ENCODE results near the gene RBM5. TPM values are rescaled to one million over a fixed set of nuclear protein-coding genes. Genes with fewer than 3 reads are reported as not detected.
"Not testable (repeated sequence)": the region's sequence is repeated elsewhere in the genome, so short reads cannot be mapped to it uniquely, and the experiment has no call there.

The RBM5 gene
- total RNA-seq (2014; rRNA removed; shearing (Covaris generic); ENCODE audit: low replicate concordance): 42.3 and 44.1 TPM in 2 replicates

GRCh38 chr3:50088725-50089608 lies at the start of gene RBM5:
TSS of gene RBM5 (plus strand) at chr3:50088919. CDS start at chr3:50090435, 1,516 bp downstream.
- in situ Hi-C loops (cut with HindIII; ENCODE audit: low pct_unique_long_range_greater_than_20kb, low sequenced_read_pairs): no loop called here
- peak; percentile 81 for DNase-seq (ENCODE audit: low read depth)

- DNase-seq (ENCODE audit: low read depth): no peak
- in situ Hi-C loops (cut with HindIII; ENCODE audit: low pct_unique_long_range_greater_than_20kb, low sequenced_read_pairs): no loop called here
Observed at GRCh38 chr3:50044976-50045375, 43.7 kb upstream of the RBM5 start.

GRCh38 chr3:50047426-50047825 lies 41.3 kb upstream of the RBM5 start:
- in situ Hi-C loops (cut with HindIII; ENCODE audit: low pct_unique_long_range_greater_than_20kb, low sequenced_read_pairs): no loop called here

GRCh38 chr3:50050361-50050760 lies 38.4 kb upstream of the RBM5 start:
- peak; percentile 10 for DNase-seq (ENCODE audit: low read depth)
- in situ Hi-C loops (cut with HindIII; ENCODE audit: low pct_unique_long_range_greater_than_20kb, low sequenced_read_pairs): no loop called here

More at GRCh38 chr3:50047426-50047825, 41.3 kb upstream of the RBM5 start:
- DNase-seq (ENCODE audit: low read depth): no peak

GRCh38 chr3:50057756-50058155 lies 31.0 kb upstream of the RBM5 start:
- in situ Hi-C loops (cut with HindIII; ENCODE audit: low pct_unique_long_range_greater_than_20kb, low sequenced_read_pairs): no loop called here
- DNase-seq (ENCODE audit: low read depth): no peak

GRCh38 chr3:50068134-50068533 lies 20.6 kb upstream of the RBM5 start:
- no peak for DNase-seq (ENCODE audit: low read depth)
- in situ Hi-C loops (cut with HindIII; ENCODE audit: low pct_unique_long_range_greater_than_20kb, low sequenced_read_pairs): no loop called here

- DNase-seq (ENCODE audit: low read depth): no peak
- in situ Hi-C loops (cut with HindIII; ENCODE audit: low pct_unique_long_range_greater_than_20kb, low sequenced_read_pairs): no loop called here
Observed at GRCh38 chr3:50078091-50078490, 10.6 kb upstream of the RBM5 start.

GRCh38 chr3:50078622-50079021 lies 10.1 kb upstream of the RBM5 start:
- in situ Hi-C loops (cut with HindIII; ENCODE audit: low pct_unique_long_range_greater_than_20kb, low sequenced_read_pairs): no loop called here
- no peak for DNase-seq (ENCODE audit: low read depth)

- in situ Hi-C loops (cut with HindIII; ENCODE audit: low pct_unique_long_range_greater_than_20kb, low sequenced_read_pairs); DNase-seq (ENCODE audit: low read depth): not testable (repeated sequence)
Observed at GRCh38 chr3:50084951-50085350, 3.8 kb upstream of the RBM5 start.

- DNase-seq (ENCODE audit: low read depth): no peak
- in situ Hi-C loops (cut with HindIII; ENCODE audit: low pct_unique_long_range_greater_than_20kb, low sequenced_read_pairs): no loop called here
Observed at GRCh38 chr3:50089609-50089945, 858 bp downstream of the RBM5 start.

GRCh38 chr3:50090984-50091383 lies 2.3 kb downstream of the RBM5 start:
- no peak for DNase-seq (ENCODE audit: low read depth)

GRCh38 chr3:50095352-50095998 lies 6.8 kb downstream of the RBM5 start:
- no peak for DNase-seq (ENCODE audit: low read depth)
- in situ Hi-C loops (cut with HindIII; ENCODE audit: low pct_unique_long_range_greater_than_20kb, low sequenced_read_pairs): no loop called here

More at GRCh38 chr3:50090984-50091383, 2.3 kb downstream of the RBM5 start:
- in situ Hi-C loops (cut with HindIII; ENCODE audit: low pct_unique_long_range_greater_than_20kb, low sequenced_read_pairs): no loop called here

GRCh38 chr3:50100386-50100785 lies 11.7 kb downstream of the RBM5 start:
- DNase-seq (ENCODE audit: low read depth): no peak
- in situ Hi-C loops (cut with HindIII; ENCODE audit: low pct_unique_long_range_greater_than_20kb, low sequenced_read_pairs): no loop called here

- in situ Hi-C loops (cut with HindIII; ENCODE audit: low pct_unique_long_range_greater_than_20kb, low sequenced_read_pairs): no loop called here
- DNase-seq (ENCODE audit: low read depth): no peak
Observed at GRCh38 chr3:50100956-50101845, 12.5 kb downstream of the RBM5 start.

GRCh38 chr3:50102558-50102957 lies 13.8 kb downstream of the RBM5 start:
- DNase-seq (ENCODE audit: low read depth): no peak

GRCh38 chr3:50111757-50112156 lies 23.0 kb downstream of the RBM5 start:
- in situ Hi-C loops (cut with HindIII; ENCODE audit: low pct_unique_long_range_greater_than_20kb, low sequenced_read_pairs): no loop called here
- no peak for DNase-seq (ENCODE audit: low read depth)

More at GRCh38 chr3:50102558-50102957, 13.8 kb downstream of the RBM5 start:
- in situ Hi-C loops (cut with HindIII; ENCODE audit: low pct_unique_long_range_greater_than_20kb, low sequenced_read_pairs): no loop called here

- peak; percentile 48 for DNase-seq (ENCODE audit: low read depth)
- in situ Hi-C loops (cut with HindIII; ENCODE audit: low pct_unique_long_range_greater_than_20kb, low sequenced_read_pairs): no loop called here
Observed at GRCh38 chr3:50112462-50112861, 23.7 kb downstream of the RBM5 start.

GRCh38 chr3:50117120-50117519 lies 28.4 kb downstream of the RBM5 start:
- in situ Hi-C loops (cut with HindIII; ENCODE audit: low pct_unique_long_range_greater_than_20kb, low sequenced_read_pairs): no loop called here
- DNase-seq (ENCODE audit: low read depth): no peak

All from Caki2 (cell line).